Measurements from ENCODE around the gene GIPC3. TPM values are rescaled to one million over a fixed set of nuclear protein-coding genes. Genes with fewer than 3 reads are reported as not detected.

GIPC3 gene
- total RNA-seq, 6 donors from 2014 or later, result 0.91 to 5.2 (median 1.4) TPM

- peaks cover 44 to 66% (median 48%) of the 10 kb centered on the region in 4 donors for H3K4me1 ChIP-seq
- H3K36me3 ChIP-seq, result peaks cover 6 to 32% (median 27%) of the 10 kb centered on the region in 4 donors
- 19 to 42% methylated on average over 5 to 16 of the region's 21 CpGs for WGBS, 2 donors
- H3K9me3 ChIP-seq, result no peaks in the 10 kb centered on the region
- H3K4me3 ChIP-seq, result no peak overlapping the region
- peak overlapping the region; percentile 70 to 90 (median 80) for H3K27ac ChIP-seq
- peak; percentile 38 to 83 for DNase-seq
- no peaks in the 10 kb centered on the region for H3K27me3 ChIP-seq
- TF ChIP-seq EP300 (IDR thresholded peaks at IDR 0.05), result peak in 1 of 4 donors; percentile 20
- no peak for TF ChIP-seq CTCF (IDR thresholded peaks at IDR 0.05)
- ATAC-seq (ENCODE audit: low FRiP score in 2 of 2), result no peak
Observed at GRCh38 chr19:3608750-3609322, 23.6 kb downstream of the GIPC3 start.

GRCh38 chr19:3609779-3610719, 24.8 kb downstream of the GIPC3 start:
- no peak for ATAC-seq (ENCODE audit: low FRiP score in 2 of 2)
- no peak for DNase-seq
- 72 to 73% methylated on average over 16 to 23 of the region's 24 CpGs for WGBS, 2 donors
- peaks cover 6 to 39% (median 27%) of the 10 kb centered on the region in 4 donors for H3K36me3 ChIP-seq
- peaks cover 36 to 60% (median 38%) of the 10 kb centered on the region in 4 donors for H3K4me1 ChIP-seq
- H3K9me3 ChIP-seq, result no peaks in the 10 kb centered on the region
- peak overlapping the region; percentile 70 to 90 (median 80) for H3K27ac ChIP-seq
- TF ChIP-seq POLR2A (IDR thresholded peaks at IDR 0.05), result no peak
- no peak for TF ChIP-seq EP300 (IDR thresholded peaks at IDR 0.05)
- no peak for TF ChIP-seq POLR2AphosphoS5 (IDR thresholded peaks at IDR 0.05)
- TF ChIP-seq CTCF (IDR thresholded peaks at IDR 0.05), result no peak
- H3K27me3 ChIP-seq, result no peaks in the 10 kb centered on the region
- no peak overlapping the region for H3K4me3 ChIP-seq

GRCh38 chr19:3610745-3611717, 25.8 kb downstream of the GIPC3 start:
- Histone ChIP-seq H3K4me3 (no peak overlapping the region), H3K36me3 (peaks cover 6 to 40% (median 34%) of the 10 kb centered on the region in 4 donors), H3K4me1 (peaks cover 31 to 55% (median 32%) of the 10 kb centered on the region in 4 donors), H3K27ac (no peak overlapping the region), H3K9me3 (no peaks in the 10 kb centered on the region), H3K27me3 (no peaks in the 10 kb centered on the region)
- ATAC-seq (ENCODE audit: low FRiP score in 2 of 2), result no peak
- peak in 1 of 2 donors; percentile 73 for DNase-seq
- no peak for TF ChIP-seq POLR2AphosphoS5 (IDR thresholded peaks at IDR 0.05)
- TF ChIP-seq CTCF (IDR thresholded peaks at IDR 0.05), result no peak
- no peak for TF ChIP-seq EP300 (IDR thresholded peaks at IDR 0.05)
- TF ChIP-seq POLR2A (IDR thresholded peaks at IDR 0.05), result no peak
- 86 to 89% methylated on average over 12 to 34 of the region's 41 CpGs for WGBS, 2 donors

- Histone ChIP-seq H3K36me3 (peaks cover 6 to 45% (median 34%) of the 10 kb centered on the region in 4 donors), H3K27ac (no peak overlapping the region), H3K4me3 (no peak overlapping the region), H3K27me3 (no peaks in the 10 kb centered on the region), H3K4me1 (peaks cover 23 to 47% (median 26%) of the 10 kb centered on the region in 4 donors), H3K9me3 (no peaks in the 10 kb centered on the region)
- TF ChIP-seq POLR2A (IDR thresholded peaks at IDR 0.05) (no peak), CTCF (IDR thresholded peaks at IDR 0.05) (no peak), POLR2AphosphoS5 (IDR thresholded peaks at IDR 0.05) (no peak), EP300 (IDR thresholded peaks at IDR 0.05) (no peak)
- ATAC-seq (ENCODE audit: low FRiP score in 2 of 2), result no peak
- 95 to 97% methylated on average over 16 to 36 of the region's 36 CpGs for WGBS, 2 donors
- peak in 1 of 2 donors; percentile 75 for DNase-seq
Observed at GRCh38 chr19:3611841-3612240, 26.6 kb downstream of the GIPC3 start.
